ENCODE measurements around the gene ASPRV1.

ASPRV1 gene

GRCh38 chr2:69986691-69987090 lies 25.3 kb upstream of the ASPRV1 start:
- Histone ChIP-seq H3K27ac (no peak overlapping the region), H3K27me3 (ENCODE audit: insufficient read depth, low read depth, severe bottlenecking) (no peaks in the 10 kb centered on the region), H3K4me3 (ENCODE audit: low read depth, low read length) (no peak overlapping the region), H3K36me3 (no peaks in the 10 kb centered on the region; the same call in 1 of the 2 replicates), H3K9me3 (ENCODE audit: severe bottlenecking) (no peaks in the 10 kb centered on the region)
- no peak for TF ChIP-seq CTCF (IDR thresholded peaks at IDR 0.05; ENCODE audit: low read depth, low read length)
- no peak for DNase-seq

- no peak for TF ChIP-seq CTCF (IDR thresholded peaks at IDR 0.05; ENCODE audit: low read depth, low read length)
- Histone ChIP-seq H3K27me3 (ENCODE audit: insufficient read depth, low read depth, severe bottlenecking) (no peaks in the 10 kb centered on the region), H3K36me3 (no peaks in the 10 kb centered on the region; the same call in 1 of the 2 replicates), H3K4me3 (ENCODE audit: low read depth, low read length) (no peak overlapping the region), H3K27ac (no peak overlapping the region), H3K9me3 (ENCODE audit: severe bottlenecking) (no peaks in the 10 kb centered on the region)
- DNase-seq = no peak
These were observed 24.3 kb upstream of the ASPRV1 start for GRCh38 chr2:69985688-69986087.

- H3K9me3 ChIP-seq (ENCODE audit: severe bottlenecking) = no peaks in the 10 kb centered on the region
- no peaks in the 10 kb centered on the region for H3K27me3 ChIP-seq (ENCODE audit: insufficient read depth, low read depth, severe bottlenecking)
- H3K27ac ChIP-seq = no peak overlapping the region
- H3K36me3 ChIP-seq = no peaks in the 10 kb centered on the region; the same call in 1 of the 2 replicates
- TF ChIP-seq CTCF (IDR thresholded peaks at IDR 0.05; ENCODE audit: low read depth, low read length) = no peak
- DNase-seq = no peak
- no peak overlapping the region for H3K4me3 ChIP-seq (ENCODE audit: low read depth, low read length)
These were observed 23.8 kb upstream of the ASPRV1 start for GRCh38 chr2:69985216-69985615.

GRCh38 chr2:69983392-69983966 lies 22.0 kb upstream of the ASPRV1 start:
- H3K36me3 ChIP-seq = no peaks in the 10 kb centered on the region; the same call in 1 of the 2 replicates
- no peak overlapping the region for H3K27ac ChIP-seq
- H3K9me3 ChIP-seq (ENCODE audit: severe bottlenecking) = no peaks in the 10 kb centered on the region
- H3K27me3 ChIP-seq (ENCODE audit: insufficient read depth, low read depth, severe bottlenecking) = no peaks in the 10 kb centered on the region
- no peak for DNase-seq
- no peak overlapping the region for H3K4me3 ChIP-seq (ENCODE audit: low read depth, low read length)
- TF ChIP-seq CTCF (IDR thresholded peaks at IDR 0.05; ENCODE audit: low read depth, low read length) = no peak

- no peaks in the 10 kb centered on the region for H3K36me3 ChIP-seq
- H3K9me3 ChIP-seq (ENCODE audit: severe bottlenecking) = no peaks in the 10 kb centered on the region
- no peak overlapping the region for H3K27ac ChIP-seq
- no peaks in the 10 kb centered on the region for H3K27me3 ChIP-seq (ENCODE audit: insufficient read depth, low read depth, severe bottlenecking)
- no peak for TF ChIP-seq CTCF (IDR thresholded peaks at IDR 0.05; ENCODE audit: low read depth, low read length)
- no peak overlapping the region for H3K4me3 ChIP-seq (ENCODE audit: low read depth, low read length)
- DNase-seq = no peak
These were observed 18.7 kb upstream of the ASPRV1 start for GRCh38 chr2:69979902-69980807.

All from WERI-Rb-1 (cell line).